Caki2 (cell line): ENCODE results near the gene HACD1. TPM values are rescaled to one million over a fixed set of nuclear protein-coding genes. Genes with fewer than 3 reads are reported as not detected.
"Not testable (repeated sequence)": the region's sequence is repeated elsewhere in the genome, so short reads cannot be mapped to it uniquely, and the experiment has no call there.

Source experiments
- DNase-seq: peaks from one replicate; pipeline ENCODE4 v3.0.0-alpha.2; 2015; ENCODE audit warnings: low read depth
- in situ Hi-C: cut with HindIII; loops from 2 replicates; pipeline ENCODE4 v1.10.0; 2016; ENCODE audit warnings: low sequenced_read_pairs, low pct_unique_long_range_greater_than_20kb, mixed read lengths
- total RNA-seq: library from RNA; depleted of rRNA; stranded (reverse); fragments of >200 nt; shearing (Covaris generic); gene quantifications from 2 replicates; pipeline ENCODE4 v1.2.3, GENCODE V29; 2014; ENCODE audit warnings: low replicate concordance

Gene HACD1
- total RNA-seq, 1 experiment from 2014 or later, result 87.0 TPM

DNA sequence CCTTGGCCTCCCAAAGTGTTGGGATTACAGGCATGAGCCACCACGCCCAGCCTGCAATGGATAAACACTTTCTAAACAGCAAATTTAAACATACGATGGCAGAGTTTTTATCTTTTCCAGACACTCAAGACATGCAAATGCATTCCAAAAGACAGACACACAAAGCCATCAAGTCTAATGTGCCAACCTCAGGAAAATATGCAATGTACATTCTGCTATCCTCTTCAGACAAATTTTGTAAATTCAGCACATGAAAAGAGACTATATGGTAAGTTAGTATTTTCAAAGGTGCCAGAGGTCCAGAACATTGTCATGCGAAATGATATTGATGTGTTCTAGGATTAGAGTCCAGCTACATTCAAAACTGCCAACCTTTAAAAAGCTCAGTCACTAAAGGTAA lies 19.8 kb downstream of the HACD1 start:
- in situ Hi-C loops, result no loop called here
- no peak for DNase-seq

DNA sequence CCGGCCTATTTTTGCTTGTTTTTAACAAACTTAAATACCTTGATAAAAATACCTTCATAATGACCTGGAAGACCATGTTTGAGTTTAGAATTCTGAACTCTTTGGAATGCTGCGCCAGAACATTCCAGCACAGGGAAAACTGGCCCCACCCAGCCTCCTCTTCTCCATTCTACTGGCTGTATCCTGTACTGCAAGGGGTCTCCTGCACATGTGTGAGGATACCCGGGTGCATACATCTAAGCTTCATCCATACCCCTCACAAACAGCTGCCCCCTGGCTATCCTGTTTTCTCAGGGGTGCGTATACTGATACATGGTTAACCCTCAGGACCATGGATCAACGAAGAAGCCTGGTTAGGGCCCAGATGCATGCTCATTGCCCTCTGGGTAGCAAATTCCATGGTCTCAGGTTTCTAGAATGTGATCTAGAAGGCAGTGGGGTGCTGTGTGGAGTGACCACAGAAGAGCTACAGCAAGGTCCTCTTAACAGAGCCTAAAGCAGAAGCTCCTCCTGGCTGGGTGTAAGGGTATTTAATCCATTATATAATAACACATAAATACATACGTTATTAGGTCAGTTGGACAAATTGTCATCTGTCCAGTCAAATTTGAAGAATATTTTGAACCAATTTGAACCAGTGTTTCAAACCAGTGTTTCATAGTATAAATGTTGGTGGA lies 26.1 kb downstream of the HACD1 start:
- in situ Hi-C loops, result no loop called here
- DNase-seq, result no peak

DNA sequence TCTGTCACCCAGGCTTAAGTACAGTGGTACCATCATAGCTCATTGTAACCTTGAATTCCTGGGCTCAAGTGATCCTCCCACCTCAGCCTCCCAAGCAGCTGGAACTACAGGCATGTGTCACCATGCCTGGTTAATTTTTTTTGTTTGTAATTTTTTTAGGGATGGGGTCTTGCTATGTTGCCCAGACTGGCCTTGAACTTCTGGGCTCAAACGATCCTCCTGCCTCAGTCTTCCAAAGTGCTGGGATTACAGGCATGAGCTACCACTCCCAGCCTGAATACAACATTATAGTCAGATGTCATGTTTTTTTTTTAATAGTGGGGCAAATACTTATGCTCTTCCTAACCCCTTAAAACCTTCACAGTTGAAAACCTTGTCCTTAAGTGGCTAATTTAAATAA lies 27.9 kb downstream of the HACD1 start:
- DNase-seq, in situ Hi-C loops: not testable (repeated sequence)

DNA sequence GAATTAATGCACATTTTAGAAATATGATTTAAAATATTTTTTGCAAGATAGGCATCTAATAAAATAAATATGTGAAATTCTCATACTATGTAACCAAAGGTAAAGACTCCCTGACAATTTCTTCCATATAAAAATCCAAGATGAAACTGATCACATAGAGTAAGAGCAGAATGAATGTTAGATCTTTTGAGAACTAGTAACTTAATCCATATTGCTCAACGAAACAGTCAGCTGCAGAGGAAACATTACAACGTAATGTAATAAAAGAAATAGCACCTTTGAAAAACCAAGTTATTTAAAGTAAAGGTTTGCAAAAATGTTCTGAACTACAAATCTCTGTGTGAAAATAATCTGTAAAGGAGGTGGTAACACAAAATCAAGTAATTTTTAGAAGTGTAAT lies 28.8 kb downstream of the HACD1 start:
- no peak for DNase-seq
- in situ Hi-C loops, result no loop called here

DNA sequence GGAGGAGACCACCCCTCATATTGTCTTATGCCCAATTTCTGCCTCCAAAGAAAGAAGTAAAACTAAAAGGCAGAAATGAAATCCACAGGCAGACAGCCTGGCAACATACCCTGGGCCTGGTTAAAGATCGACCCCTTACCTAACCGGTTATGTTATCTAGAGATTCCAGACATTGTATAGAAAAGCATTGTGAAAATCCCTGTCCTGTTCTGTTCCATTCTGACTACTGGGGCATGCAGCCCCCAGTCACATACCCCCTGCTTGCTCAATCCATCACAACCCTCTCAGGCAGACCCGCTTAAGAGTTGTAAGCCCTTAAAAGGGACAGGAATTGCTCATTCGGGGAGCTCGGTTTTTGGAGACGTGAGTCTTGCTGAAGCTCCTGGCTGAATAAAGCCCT lies 29.9 kb downstream of the HACD1 start:
- DNase-seq, in situ Hi-C loops: not testable (repeated sequence)

DNA sequence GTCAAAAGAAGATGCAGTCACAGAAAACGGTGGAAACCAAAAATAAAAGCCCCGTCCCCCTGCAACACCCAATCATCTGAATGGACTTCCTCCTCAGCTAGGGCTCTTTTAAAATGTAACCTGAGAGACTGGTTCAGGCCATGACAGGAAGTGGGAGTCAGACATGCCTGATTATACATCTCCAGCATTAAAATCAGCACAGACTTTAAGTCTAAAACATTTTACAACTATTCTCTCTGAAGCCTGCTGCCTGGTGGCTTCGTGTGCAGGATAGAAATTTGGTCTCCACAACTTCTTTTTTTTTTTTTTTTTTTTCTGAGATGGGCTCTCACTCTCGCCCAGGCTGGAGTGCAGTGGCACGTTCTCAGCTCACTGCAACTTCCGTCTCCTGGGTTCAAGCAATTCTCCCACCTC lies 30.3 kb downstream of the HACD1 start:
- in situ Hi-C loops, result no loop called here
- DNase-seq, result no peak

DNA sequence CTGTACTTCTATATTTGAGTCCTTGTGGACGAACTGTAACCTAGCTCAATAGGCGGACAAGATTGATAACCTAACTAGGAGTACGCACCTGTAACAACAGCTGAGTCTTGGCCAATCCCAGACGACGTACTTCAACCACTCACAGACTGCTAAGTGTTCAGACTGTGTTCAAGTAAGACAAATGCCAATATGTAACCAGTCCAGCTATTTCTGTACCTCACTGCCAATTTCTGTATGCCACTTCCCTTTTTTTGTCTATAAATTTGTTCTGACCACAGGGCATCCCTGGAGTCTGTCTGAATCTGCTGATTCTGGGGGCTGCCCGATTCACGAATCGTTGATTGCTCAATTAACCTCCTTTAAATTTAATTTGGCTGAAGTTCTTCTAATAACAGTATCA lies 32.2 kb downstream of the HACD1 start:
- in situ Hi-C loops, result no loop called here
- DNase-seq, result no peak

DNA sequence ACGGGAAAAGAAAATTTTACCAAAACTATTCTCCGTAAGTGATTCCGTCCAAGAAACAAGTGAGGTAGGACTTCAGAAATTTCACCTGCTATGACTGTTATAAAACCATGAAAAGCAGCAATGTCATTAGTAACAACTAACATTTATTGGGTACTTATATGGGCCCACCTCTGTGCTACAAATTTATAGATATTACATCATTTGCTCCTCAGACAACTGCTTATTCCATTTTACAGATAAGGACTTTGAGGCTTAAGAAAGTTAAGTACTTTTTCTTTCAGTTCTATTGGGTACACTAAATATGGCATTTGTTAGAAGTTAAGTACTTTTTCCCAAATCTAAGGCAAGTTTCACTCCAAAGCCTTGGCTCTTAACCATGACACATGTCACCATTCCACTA lies 36.3 kb downstream of the HACD1 start:
- DNase-seq, result no peak
- in situ Hi-C loops, result no loop called here

DNA sequence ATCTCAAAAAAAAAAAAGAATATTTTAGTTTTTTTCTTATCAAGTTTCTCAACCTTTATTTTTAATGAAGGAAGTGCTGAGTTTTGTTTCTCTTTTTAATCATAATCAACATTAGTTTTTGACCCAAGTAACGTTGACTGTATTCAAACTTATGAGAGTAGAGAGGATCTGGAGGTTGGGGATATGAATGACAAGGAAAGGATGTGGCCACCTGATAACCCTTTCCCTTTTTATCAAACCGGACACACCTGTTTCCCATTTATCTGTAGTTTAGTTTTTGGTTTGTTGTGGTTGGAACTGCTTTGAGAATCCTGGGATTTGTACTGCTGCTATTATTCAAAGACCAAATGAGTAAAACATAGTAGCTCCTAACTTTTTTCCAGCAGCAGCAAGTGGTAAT lies 38.6 kb downstream of the HACD1 start:
- in situ Hi-C loops, result no loop called here

DNA sequence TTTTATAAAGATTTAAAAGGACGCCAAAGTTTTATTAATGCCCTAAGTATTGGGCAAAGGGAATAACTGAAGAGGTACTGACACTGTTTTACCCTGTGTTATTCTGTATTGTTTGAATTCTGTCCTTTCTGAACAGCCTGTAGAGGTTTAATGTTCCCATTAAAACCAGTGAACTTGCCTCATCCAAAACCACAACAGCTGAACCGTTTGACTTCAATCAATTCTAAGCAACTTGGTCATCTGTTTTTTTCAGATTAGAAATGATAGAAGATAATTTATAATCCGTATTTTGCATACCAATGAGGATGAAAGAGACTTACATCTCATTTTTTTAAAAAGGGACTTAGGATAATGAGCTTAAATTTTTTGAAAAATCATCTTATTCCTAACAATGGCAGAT lies 40.4 kb downstream of the HACD1 start:
- in situ Hi-C loops, result no loop called here
- no peak for DNase-seq

More for the DNA sequence above, 38.6 kb downstream of the HACD1 start:
- no peak for DNase-seq

DNA sequence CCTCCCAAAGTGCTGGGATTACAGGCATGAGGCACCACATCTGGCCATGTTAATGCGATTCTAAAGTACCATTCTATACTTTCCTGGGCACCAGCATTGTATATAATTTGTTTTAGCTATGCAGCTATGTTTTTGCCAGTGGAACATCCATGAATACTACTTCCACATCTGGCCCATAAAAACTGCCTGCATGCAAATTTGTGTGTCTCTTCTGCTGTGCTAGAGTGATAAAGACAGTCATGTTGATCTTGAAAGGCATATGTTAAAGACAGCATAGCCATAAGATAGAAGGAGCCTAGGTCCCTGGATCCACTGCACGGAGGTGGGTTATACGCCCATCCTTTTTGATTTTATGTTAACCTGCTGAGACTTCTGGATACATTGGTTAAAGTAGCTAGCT lies 52.3 kb downstream of the HACD1 start:
- in situ Hi-C loops, result no loop called here
- no peak for DNase-seq

DNA sequence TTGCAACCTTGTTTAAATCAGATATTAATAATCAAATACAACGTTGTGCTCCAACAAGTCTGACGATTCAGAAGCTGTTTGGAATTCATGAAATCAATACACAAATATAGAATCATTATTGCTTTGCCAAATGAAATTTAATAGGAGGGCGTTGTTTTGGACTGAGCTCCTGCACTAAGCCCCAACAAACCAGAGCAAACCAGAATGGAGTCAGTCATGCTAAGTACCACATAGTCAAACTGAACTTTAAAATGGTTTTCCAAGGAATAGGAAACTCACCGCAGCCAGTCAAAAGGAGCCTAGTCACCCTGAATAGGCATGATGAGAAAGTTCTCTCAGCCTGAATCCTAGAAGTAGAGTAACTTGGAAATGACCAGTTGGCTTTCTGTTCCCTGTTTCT lies 53.7 kb downstream of the HACD1 start:
- DNase-seq, result no peak
- in situ Hi-C loops, result no loop called here

DNA sequence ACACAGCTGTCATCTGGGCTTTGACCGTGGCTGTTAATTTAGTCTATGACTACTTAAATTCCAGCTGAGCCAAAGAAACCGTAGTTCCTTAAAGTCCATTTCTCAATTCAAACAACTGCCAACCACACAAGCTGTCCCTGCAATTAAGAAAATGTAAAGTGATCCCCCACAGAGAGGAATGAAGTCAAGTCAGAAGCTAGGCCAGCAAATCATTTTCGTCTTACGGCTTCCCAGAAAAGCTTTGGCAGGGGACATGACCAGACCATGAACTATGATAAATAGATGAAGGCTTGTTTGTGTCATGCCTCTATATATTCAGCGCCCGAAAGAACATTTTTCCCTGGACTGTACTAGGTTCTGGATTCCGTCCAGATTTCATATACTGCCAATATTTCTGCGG lies 54.6 kb downstream of the HACD1 start:
- no peak for DNase-seq
- in situ Hi-C loops, result no loop called here

DNA sequence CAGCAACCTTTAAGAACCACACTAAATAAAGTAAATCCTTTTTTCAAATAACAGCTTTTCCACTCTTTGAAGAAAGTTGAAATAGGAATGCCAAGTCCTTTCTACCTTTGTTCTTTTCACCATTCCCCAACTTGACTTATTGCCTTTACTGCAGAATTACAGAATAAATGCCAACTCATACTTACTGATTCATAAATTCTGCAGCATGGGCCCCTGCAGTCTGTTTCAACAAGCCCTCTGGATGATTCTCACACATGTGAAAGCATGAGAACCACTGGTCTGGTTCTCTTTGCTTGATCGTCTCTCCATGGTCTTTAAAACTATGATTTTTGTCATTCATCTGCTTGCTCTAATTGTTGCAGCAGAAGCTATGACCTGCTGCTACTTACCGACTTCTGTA lies 56.1 kb downstream of the HACD1 start:
- DNase-seq, result no peak
- in situ Hi-C loops, result no loop called here

DNA sequence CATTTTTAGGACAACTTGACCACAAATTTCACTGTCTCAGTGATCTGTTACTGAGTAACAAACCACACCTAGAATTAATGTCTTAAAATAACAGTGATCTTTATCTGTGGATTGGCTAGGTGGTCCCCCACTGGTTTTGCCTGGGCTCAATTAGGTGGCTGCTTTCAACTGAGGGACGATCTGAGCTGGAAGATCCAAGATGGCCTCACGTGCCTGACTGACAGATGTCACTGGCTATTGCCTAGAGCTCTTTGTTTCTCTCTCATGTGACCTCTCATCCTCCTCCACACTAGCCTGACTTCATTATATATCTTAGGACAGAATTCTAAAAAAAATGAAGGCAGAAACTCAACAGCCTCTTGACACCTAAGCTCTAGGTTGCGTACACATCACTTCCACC lies 59.7 kb downstream of the HACD1 start:
- in situ Hi-C loops, result no loop called here
- peak; percentile 10 for DNase-seq

DNA sequence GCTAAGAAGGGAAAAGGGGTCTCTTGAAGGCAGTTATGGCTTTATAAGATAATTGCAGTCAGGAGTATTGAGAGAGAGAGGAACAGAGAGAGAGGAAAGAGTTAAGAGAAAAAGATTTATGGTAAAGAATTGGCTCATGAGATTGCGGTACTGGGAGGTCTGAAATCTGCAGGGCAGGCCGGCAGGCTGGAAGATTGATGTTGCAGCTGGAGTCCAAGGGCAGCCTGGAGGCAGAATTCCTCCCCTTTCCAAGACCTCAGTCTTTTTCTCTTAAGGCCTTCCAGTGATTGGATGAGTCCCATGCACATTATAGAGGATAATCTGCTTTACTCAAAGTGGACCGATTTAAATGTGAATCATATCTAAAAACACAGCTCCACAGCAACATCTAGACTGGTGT lies 68.4 kb downstream of the HACD1 start:
- DNase-seq, result no peak
- in situ Hi-C loops, result no loop called here

DNA sequence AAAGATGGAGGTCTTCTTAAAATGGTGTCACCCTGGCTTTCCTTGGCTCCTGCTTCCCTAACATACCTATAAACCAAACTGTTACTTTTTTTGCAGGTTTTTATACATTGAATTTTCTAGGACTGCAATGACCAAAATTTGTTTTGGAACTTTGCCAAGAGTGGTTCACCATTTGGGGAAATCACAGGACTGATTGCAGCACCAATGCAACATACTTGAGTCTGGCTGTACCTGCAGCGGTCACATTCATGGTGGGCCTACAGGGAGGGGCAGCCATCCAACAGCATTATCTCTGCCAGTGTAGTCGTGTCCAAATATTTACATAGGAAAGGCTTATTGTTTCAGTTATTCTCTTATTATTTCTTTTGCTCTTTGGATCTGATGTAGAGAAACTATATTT lies 69.0 kb downstream of the HACD1 start:
- in situ Hi-C loops, result no loop called here
- no peak for DNase-seq

DNA sequence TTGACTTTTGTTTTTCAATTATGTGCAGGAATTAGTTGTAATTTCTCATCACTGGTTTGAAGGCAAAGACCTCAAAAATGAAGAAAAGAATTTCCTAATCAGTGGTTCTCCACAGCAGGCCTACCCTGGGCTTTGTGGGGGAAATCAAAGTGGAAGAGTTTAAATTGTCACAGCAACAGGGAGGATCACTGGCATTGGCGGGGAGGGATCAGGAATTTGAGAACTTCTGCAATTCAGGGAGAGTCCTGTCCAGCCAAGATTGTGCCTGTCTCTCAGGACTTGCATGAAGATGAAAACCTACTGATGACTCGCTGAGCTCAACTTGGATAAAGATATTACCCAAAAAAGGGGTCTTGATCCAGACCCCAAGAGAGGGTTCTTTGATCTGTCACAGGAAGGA lies 70.1 kb downstream of the HACD1 start:
- no peak for DNase-seq
- in situ Hi-C loops, result no loop called here

DNA sequence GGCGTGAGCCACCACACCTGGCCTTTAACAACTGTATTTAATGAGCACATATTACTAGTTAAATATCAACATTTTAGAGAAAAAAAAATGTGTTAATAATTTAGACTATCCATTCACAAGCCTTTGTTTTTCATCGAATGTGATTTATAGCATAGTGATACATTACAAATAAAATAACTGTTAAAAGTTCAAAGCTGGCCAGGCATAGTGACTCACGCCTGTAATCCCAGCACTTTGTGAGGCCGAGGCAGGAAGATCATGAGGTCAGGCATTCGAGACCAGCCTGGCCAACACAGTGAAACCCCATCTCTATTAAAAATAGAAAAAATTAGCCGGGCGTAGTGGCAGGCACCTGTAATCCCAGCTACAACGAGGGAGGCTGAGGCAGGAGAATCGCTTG lies 72.7 kb downstream of the HACD1 start:
- DNase-seq, result no peak
- in situ Hi-C loops, result no loop called here
